HepG2 (cell line): ENCODE measurements around the gene PLXNC1. TPM values are rescaled to one million over a fixed set of nuclear protein-coding genes. Genes with fewer than 3 reads are reported as not detected.
A peak's percentile ranks its signal among the peaks of the same experiment; 100 is the strongest.

ENCODE experiments used
- ARID5B ChIP-seq: IDR thresholded peaks from 2 replicates; pipeline ENCODE4 v1.4.0; 2020; ENCODE audit warnings: mild to moderate bottlenecking, missing genetic modification reagents
- ATF4 ChIP-seq, 2 experiments: fragments of 450-650 bp in 1 of 2; sonication (generic) in 1 of 2; formaldehyde crosslinking; IDR thresholded peaks; 2 replicates each; pipeline versions ENCODE4 v1.5.0 to v1.8.0; 2020 to 2022; ENCODE audit warnings: mild to moderate bottlenecking in 1 of 2, missing genetic modification reagents in 1 of 2
- GATAD1 ChIP-seq: IDR thresholded peaks from 2 replicates; pipeline ENCODE4 v1.6.1; 2016; ENCODE audit warnings: missing genetic modification reagents, missing compliant biosample characterization
- HNRNPUL1 ChIP-seq: fragments of 200-400 bp; formaldehyde crosslinking; IDR thresholded peaks from 2 replicates; pipeline ENCODE4 v1.6.1; 2017; ENCODE audit warnings: low read depth, mild to moderate bottlenecking, low read length, moderate library complexity
- RFXANK ChIP-seq: IDR thresholded peaks from 2 replicates; pipeline ENCODE4 v1.6.1; 2016
- SMAD9 ChIP-seq: sonication (generic); formaldehyde crosslinking; IDR thresholded peaks from 2 replicates; pipeline ENCODE4 v1.5.1; 2020; ENCODE audit warnings: mild to moderate bottlenecking, missing genetic modification reagents
- SNAPC4 ChIP-seq: sonication (generic); formaldehyde crosslinking; IDR thresholded peaks from 2 replicates; pipeline ENCODE4 v1.4.0; 2020; ENCODE audit warnings: mild to moderate bottlenecking, missing genetic modification reagents
- ZNF282 ChIP-seq: fragments of 450-650 bp; IDR thresholded peaks from 2 replicates; pipeline ENCODE4 v1.6.1; 2018; ENCODE audit not compliant: partially characterized antibody
- ZNF546 ChIP-seq: sonication (generic); formaldehyde crosslinking; conservative IDR thresholded peaks from 2 replicates; pipeline ENCODE4 v1.8.1; 2023; ENCODE audit warnings: mild to moderate bottlenecking, missing genetic modification reagents
- ZNF710 ChIP-seq: sonication (generic); formaldehyde crosslinking; IDR thresholded peaks from 2 replicates; pipeline ENCODE4 v1.5.0; 2020; ENCODE audit warnings: mild to moderate bottlenecking, missing genetic modification reagents, borderline replicate concordance
- ZSCAN9 ChIP-seq: IDR thresholded peaks from 2 replicates; pipeline ENCODE4 v1.6.1; 2016; ENCODE audit warnings: borderline replicate concordance
- ZXDC ChIP-seq: sonication (generic); formaldehyde crosslinking; IDR thresholded peaks from 2 replicates; pipeline ENCODE4 v1.5.0; 2020; ENCODE audit warnings: mild to moderate bottlenecking, missing genetic modification reagents
- polyA plus RNA-seq, 8 experiments: library from polyadenylated mRNA; depleted of rRNA in 3 of 8; stranded (reverse) in 7 of 8; unstranded in 1 of 8; fragments of >200 nt; fragmentation: Illumina TruSeq in 4 of 8; extraction: Trizol in 4 of 8; gene quantifications; 2 replicates each; pipeline versions ENCODE4 v1.2.1 to v1.2.3, GENCODE V29; 2011 to 2016; ENCODE audit warnings: low read depth in 4 of 8, missing spikeins in 1 of 8, mixed read lengths in 1 of 8; ENCODE audit not compliant: insufficient read depth in 1 of 8
- total RNA-seq, 5 experiments: library from RNA; depleted of rRNA; stranded (reverse); fragments of >200 nt; fragmentation: Illumina TruSeq; extraction: Trizol; gene quantifications; 2 replicates each; pipeline ENCODE4 v1.2.3, GENCODE V29; 2016; ENCODE audit warnings: low read depth in 1 of 5

Gene PLXNC1
- total and polyA plus RNA-seq, 2 of the 13 experiments (the other 11 are each of a cell fraction or from before 2014, with no cell fraction given) = 6.6 to 11.2 TPM

- TF ChIP-seq ZXDC (CRISPR knock-in tag) (no peak), ZNF282 (no peak), ARID5B (CRISPR knock-in tag) (peak; percentile 61), ZNF546 (CRISPR knock-in tag) (no peak), SMAD9 (CRISPR knock-in tag) (no peak), ATF4 (CRISPR knock-in tag; IDR thresholded peaks at IDR 0.05) (peak in 1 of 2 experiments; percentile 20; a peak in 1 of 4 replicates), HNRNPUL1 (no peak), ZSCAN9 (CRISPR knock-in tag) (0 out of 2 replicates have a peak, but pooled peaks have one; percentile 62), RFXANK (CRISPR knock-in tag) (no peak; the same call in 1 of the 2 replicates), SNAPC4 (CRISPR knock-in tag) (no peak), GATAD1 (CRISPR knock-in tag) (0 out of 2 replicates have a peak, but pooled peaks have one; percentile 10), ZNF710 (no peak)
Measured at GRCh38 chr12:94152292-94153078, 4.1 kb downstream of the PLXNC1 start (continued).
